Gastrocnemius medialis (tissue), 4 donors: ENCODE data around the gene DAW1. TPM values are rescaled to one million over a fixed set of nuclear protein-coding genes. Genes with fewer than 3 reads are reported as not detected.

ENCODE experiments used
- ATAC-seq, 2 donors: fragments of 150-250 bp; one replicate each; pipeline ENCODE4 v1.9.1; 2016
- DNase-seq, 2 donors: peaks; one replicate each; pipeline ENCODE4 v3.0.0-alpha.2; 2019
- H3K27ac ChIP-seq, 4 donors: fragments of 200-600 bp; sonication (generic); 1 replicate in 1 of 4; 2 replicates in 3 of 4; pipeline ENCODE4 v1.5.1; 2016 to 2018; ENCODE audit warnings: mild to moderate bottlenecking in 2 of 4, moderate library complexity in 1 of 4
- H3K27me3 ChIP-seq, 3 donors: fragments of 200-600 bp; sonication (generic) in 2 of 3; 1 replicate in 1 of 3; 2 replicates in 2 of 3; pipeline versions ENCODE4 v1.5.1 to v1.6.0; 2016 to 2019; ENCODE audit warnings: mild to moderate bottlenecking in 1 of 3, moderate library complexity in 1 of 3
- H3K36me3 ChIP-seq, 2 donors: fragments of 200-600 bp; sonication (generic) in 1 of 2; one replicate each; pipeline ENCODE4 v1.5.1; 2017 to 2018
- H3K4me1 ChIP-seq, 2 donors: fragments of 200-600 bp; sonication (generic) in 1 of 2; one replicate each; pipeline ENCODE4 v1.5.1; 2016 to 2017; ENCODE audit warnings: mild to moderate bottlenecking in 2 of 2
- H3K4me3 ChIP-seq, 4 donors: fragments of 200-600 bp; sonication (generic) in 3 of 4; 1 replicate in 1 of 4; 2 replicates in 3 of 4; pipeline ENCODE4 v1.5.1; 2016 to 2019; ENCODE audit warnings: mild to moderate bottlenecking in 2 of 4
- H3K9me3 ChIP-seq, 3 donors: fragments of 200-600 bp; sonication (generic) in 2 of 3; 1 replicate in 1 of 3; 2 replicates in 2 of 3; pipeline ENCODE4 v1.5.1; 2016 to 2019
- POLR2A ChIP-seq, 2 donors: fragments of 450-650 bp; IDR thresholded peaks; one replicate each; pipeline ENCODE4 v1.6.1; 2017; ENCODE audit warnings: antibody characterized with exemption in 2 of 2, mild to moderate bottlenecking in 2 of 2, moderate library complexity in 2 of 2
- in situ Hi-C, 4 donors: fragments of 200-750 bp; cut with MboI; loops; one replicate each; pipeline versions ENCODE4 v1.15.0 to v1.8.0; 2017; ENCODE audit warnings: low sequenced_read_pairs in 4 of 4
- intact Hi-C: fragments of 100-400 bp; cut with DNase I; formaldehyde crosslinking; loops from one replicate; pipeline ENCODE4 v1.15.1; 2023; ENCODE audit warnings: low total_unique reads
- total RNA-seq, 4 donors: library from RNA; depleted of rRNA; stranded (reverse); fragments of >200 nt; gene quantifications; one replicate each; pipeline versions ENCODE4 v1.1.0 to v1.2.3, GENCODE V29; 2016
- TF ChIP-seq, protein P1 (sequence below), 5 experiments: fragments of 450-650 bp in 3 of 5; fragments of 200-600 bp in 2 of 5; sonication (generic) in 2 of 5; IDR thresholded peaks in 4 of 5; conservative IDR thresholded peaks in 1 of 5; 1 replicate in 4 of 5; 2 replicates in 1 of 5; pipeline ENCODE4 v1.5.1; 2016 to 2019; ENCODE audit warnings: antibody characterized with exemption in 5 of 5, mild to moderate bottlenecking in 3 of 5, moderate library complexity in 3 of 5

Gene DAW1
- total RNA-seq, 4 donors from 2014 or later = not detected

DNA sequence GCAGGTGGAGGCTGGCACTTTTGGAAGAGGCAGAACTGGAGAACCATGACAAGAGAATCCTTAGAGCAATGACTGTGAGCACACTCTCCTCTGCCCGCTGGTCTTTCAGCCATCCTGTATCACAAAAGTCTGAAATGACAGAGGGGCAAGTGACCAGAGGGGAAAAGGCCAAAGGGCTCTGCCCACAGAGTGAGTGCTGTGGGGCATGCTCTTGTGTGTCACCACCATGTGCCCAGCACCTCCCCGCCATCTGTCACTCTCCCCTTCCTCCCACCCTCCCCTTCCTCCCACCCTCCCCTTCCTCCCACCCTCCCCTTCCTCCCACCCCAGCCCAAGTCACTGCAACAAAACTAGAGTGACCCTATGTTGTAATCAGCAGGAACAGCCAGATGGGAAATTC is 31.9 kb downstream of the DAW1 start:
- Histone ChIP-seq H3K27me3 (no peaks in the 10 kb centered on the region), H3K36me3 (no peaks in the 10 kb centered on the region), H3K4me3 (no peak overlapping the region), H3K9me3 (no peaks in the 10 kb centered on the region), H3K4me1 (no peaks in the 10 kb centered on the region), H3K27ac (no peak overlapping the region)
- no peak for ATAC-seq
- no peak for TF ChIP-seq POLR2A (IDR thresholded peaks at IDR 0.05)
- DNase-seq = no peak
- intact Hi-C loops = no loop called here
- in situ Hi-C loops = no loop called here

DNA sequence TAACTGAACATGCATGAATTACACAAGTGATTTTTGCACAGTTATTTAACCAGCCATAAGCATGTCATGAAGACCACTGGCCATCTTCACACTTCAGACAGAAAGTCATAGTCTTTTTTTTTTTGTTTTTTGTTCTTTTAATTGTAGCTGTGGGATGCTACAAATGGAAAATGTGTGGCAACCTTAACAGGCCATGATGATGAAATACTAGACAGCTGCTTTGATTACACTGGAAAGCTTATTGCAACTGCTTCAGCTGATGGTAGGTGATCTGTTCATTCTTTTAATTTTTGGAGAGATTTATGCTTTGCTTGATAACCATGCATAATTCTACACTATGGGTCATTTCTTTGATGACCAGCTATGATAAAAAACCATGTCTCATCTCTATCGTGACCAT is 35.6 kb downstream of the DAW1 start:
- ATAC-seq (no peak), DNase-seq (no peak)
- Histone ChIP-seq H3K27me3 (no peaks in the 10 kb centered on the region), H3K4me3 (no peak overlapping the region), H3K4me1 (no peaks in the 10 kb centered on the region), H3K9me3 (no peaks in the 10 kb centered on the region), H3K36me3 (no peaks in the 10 kb centered on the region), H3K27ac (no peak overlapping the region)
- intact Hi-C loops (no loop called here), in situ Hi-C loops (no loop called here)
- TF ChIP-seq, protein P1, sequence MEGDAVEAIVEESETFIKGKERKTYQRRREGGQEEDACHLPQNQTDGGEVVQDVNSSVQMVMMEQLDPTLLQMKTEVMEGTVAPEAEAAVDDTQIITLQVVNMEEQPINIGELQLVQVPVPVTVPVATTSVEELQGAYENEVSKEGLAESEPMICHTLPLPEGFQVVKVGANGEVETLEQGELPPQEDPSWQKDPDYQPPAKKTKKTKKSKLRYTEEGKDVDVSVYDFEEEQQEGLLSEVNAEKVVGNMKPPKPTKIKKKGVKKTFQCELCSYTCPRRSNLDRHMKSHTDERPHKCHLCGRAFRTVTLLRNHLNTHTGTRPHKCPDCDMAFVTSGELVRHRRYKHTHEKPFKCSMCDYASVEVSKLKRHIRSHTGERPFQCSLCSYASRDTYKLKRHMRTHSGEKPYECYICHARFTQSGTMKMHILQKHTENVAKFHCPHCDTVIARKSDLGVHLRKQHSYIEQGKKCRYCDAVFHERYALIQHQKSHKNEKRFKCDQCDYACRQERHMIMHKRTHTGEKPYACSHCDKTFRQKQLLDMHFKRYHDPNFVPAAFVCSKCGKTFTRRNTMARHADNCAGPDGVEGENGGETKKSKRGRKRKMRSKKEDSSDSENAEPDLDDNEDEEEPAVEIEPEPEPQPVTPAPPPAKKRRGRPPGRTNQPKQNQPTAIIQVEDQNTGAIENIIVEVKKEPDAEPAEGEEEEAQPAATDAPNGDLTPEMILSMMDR (IDR thresholded peaks at IDR 0.05 in 4 of 5, conservative IDR thresholded peaks at IDR 0.05 in 1 of 5) = no peak
- TF ChIP-seq POLR2A (IDR thresholded peaks at IDR 0.05) = no peak

DNA sequence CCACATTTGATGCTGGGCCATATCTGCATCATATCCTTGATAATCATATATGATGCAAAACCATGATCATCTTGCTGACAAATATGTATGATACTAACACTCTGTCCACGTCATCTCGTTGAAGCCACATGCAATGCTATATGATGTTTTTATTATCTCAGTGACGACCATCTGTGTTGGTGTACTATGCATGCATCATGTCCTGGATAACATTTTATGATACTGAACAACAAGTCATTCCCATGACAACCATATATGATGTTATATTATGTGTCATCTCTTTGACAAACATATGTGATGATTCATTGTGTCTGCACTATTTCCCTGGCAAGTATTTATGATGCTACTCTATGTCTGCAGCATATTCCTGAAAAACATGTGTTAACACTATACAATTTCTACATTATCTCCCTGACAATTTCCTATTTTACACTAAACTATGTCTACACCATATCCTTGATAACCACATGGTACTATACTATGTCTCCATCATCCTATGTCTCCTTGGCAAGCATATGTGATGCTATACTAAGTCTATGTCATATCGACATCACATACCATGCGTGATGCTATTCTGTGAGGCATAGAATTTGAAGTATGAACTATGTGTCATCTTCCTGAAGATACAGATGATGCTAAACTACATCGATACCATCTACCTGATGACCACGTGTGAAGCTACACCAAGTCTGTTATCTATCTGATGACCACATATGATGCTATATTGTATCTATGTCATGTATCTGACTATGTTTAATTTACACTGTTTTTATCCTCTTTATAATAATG is 37.0 kb downstream of the DAW1 start:
- H3K27me3 ChIP-seq = no peaks in the 10 kb centered on the region
- DNase-seq (no peak), ATAC-seq (no peak)
- no peak overlapping the region for H3K27ac ChIP-seq
- intact Hi-C loops = no loop called here
- in situ Hi-C loops = no loop called here
- no peaks in the 10 kb centered on the region for H3K9me3 ChIP-seq
- H3K36me3 ChIP-seq = no peaks in the 10 kb centered on the region
- no peak overlapping the region for H3K4me3 ChIP-seq
- TF ChIP-seq, protein P1 (IDR thresholded peaks at IDR 0.05 in 4 of 5, conservative IDR thresholded peaks at IDR 0.05 in 1 of 5) = no peak
- TF ChIP-seq POLR2A (IDR thresholded peaks at IDR 0.05) = no peak
- H3K4me1 ChIP-seq = no peaks in the 10 kb centered on the region

DNA sequence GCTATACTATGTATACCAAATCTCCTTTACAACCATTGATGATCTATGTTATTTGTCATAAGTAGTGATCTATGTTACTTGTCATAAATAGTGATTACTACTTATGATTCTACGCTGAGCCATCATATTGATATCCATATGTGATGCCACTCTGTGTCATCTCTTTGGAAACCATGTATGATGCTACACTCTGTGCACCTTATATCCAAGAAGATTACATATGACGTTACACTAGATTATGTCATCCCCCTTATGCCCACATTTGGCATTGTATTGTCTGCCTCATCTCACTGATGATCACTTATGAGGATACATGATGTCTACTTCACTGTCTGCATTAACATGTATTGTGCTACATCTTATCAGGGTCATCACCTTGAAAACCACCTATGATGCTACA is 42.9 kb downstream of the DAW1 start:
- ATAC-seq (no peak), DNase-seq (no peak)
- H3K4me3 ChIP-seq = no peak overlapping the region
- no peaks in the 10 kb centered on the region for H3K4me1 ChIP-seq
- intact Hi-C loops = no loop called here
- in situ Hi-C loops = no loop called here
- no peak overlapping the region for H3K27ac ChIP-seq
- H3K9me3 ChIP-seq = no peaks in the 10 kb centered on the region
- no peaks in the 10 kb centered on the region for H3K27me3 ChIP-seq
- no peaks in the 10 kb centered on the region for H3K36me3 ChIP-seq
- no peak for TF ChIP-seq POLR2A (IDR thresholded peaks at IDR 0.05)
- TF ChIP-seq, protein P1 (IDR thresholded peaks at IDR 0.05 in 4 of 5, conservative IDR thresholded peaks at IDR 0.05 in 1 of 5) = no peak

DNA sequence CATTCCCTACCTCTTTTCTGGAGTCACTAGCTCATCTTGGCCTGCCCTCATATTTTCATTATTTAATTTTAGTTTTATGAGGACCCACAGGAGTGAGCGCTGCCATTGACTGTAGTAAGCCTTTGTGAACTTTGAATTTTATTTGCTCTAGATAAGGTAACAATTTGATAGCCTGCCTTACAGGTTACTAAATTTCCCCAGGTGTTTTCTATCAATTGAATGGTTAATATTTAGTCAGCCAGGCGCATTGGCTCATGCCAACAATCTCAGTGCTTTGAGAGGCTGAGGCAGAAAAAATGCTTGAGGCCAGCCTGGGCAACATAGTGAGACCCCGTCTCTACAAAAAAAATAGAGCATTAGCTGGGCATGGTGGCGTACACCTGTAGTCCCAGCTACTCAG is 50.2 kb downstream of the DAW1 start:
- in situ Hi-C loops = no loop called here
- no peaks in the 10 kb centered on the region for H3K27me3 ChIP-seq
- no peak overlapping the region for H3K4me3 ChIP-seq
- no peak overlapping the region for H3K27ac ChIP-seq
- H3K9me3 ChIP-seq = no peaks in the 10 kb centered on the region
- H3K36me3 ChIP-seq = no peaks in the 10 kb centered on the region
- ATAC-seq = no peak
- TF ChIP-seq, protein P1 (IDR thresholded peaks at IDR 0.05 in 4 of 5, conservative IDR thresholded peaks at IDR 0.05 in 1 of 5) = no peak
- no peak for TF ChIP-seq POLR2A (IDR thresholded peaks at IDR 0.05)
- no peaks in the 10 kb centered on the region for H3K4me1 ChIP-seq
- intact Hi-C loops = no loop called here
- no peak for DNase-seq
